Neuronal stem cell (in vitro differentiated cells): Measurements from ENCODE around the gene NALCN.

Source experiments
- DNase-seq: peaks from one replicate; pipeline ENCODE4 v3.0.0-alpha.2; 2013; ENCODE audit warnings: low spot score
- H2AFZ ChIP-seq: one replicate; pipeline ENCODE4 v1.6.1; 2013; ENCODE audit warnings: mild to moderate bottlenecking, low read length, inconsistent platforms
- H2AK5ac ChIP-seq: 2 replicates; pipeline ENCODE4 v1.6.1; 2013; ENCODE audit warnings: low read depth, mild to moderate bottlenecking, inconsistent platforms, low read length, moderate library complexity, mixed read lengths
- H2BK120ac ChIP-seq: 2 replicates; pipeline ENCODE4 v1.6.1; 2013; ENCODE audit warnings: low read depth, mild to moderate bottlenecking, inconsistent platforms, low read length, moderate library complexity, mixed read lengths
- H2BK12ac ChIP-seq: one replicate; pipeline ENCODE4 v1.6.1; 2013; ENCODE audit warnings: low read length, inconsistent platforms
- H2BK15ac ChIP-seq: 2 replicates; pipeline ENCODE4 v1.6.1; 2013; ENCODE audit warnings: mild to moderate bottlenecking, low read length, inconsistent platforms, mixed read lengths
- H2BK5ac ChIP-seq: one replicate; pipeline ENCODE4 v1.6.1; 2013; ENCODE audit warnings: inconsistent platforms, mild to moderate bottlenecking, low read length, moderate library complexity
- H3K14ac ChIP-seq: one replicate; pipeline ENCODE4 v1.6.1; 2013; ENCODE audit warnings: low read length, inconsistent platforms
- H3K18ac ChIP-seq: 2 replicates; pipeline ENCODE4 v1.6.1; 2013; ENCODE audit warnings: low read length, inconsistent platforms
- H3K23ac ChIP-seq: 2 replicates; pipeline ENCODE4 v1.6.1; 2013; ENCODE audit warnings: low read depth, mild to moderate bottlenecking, mixed read lengths, low read length, inconsistent platforms; ENCODE audit not compliant: poor library complexity
- H3K27ac ChIP-seq: replicated peaks from 3 replicates; pipeline ENCODE4 v1.5.1; 2013; ENCODE audit warnings: low read length, inconsistent platforms
- H3K27me3 ChIP-seq, 3 experiments: 2 replicates each; pipeline ENCODE4 v1.6.1; 2013; ENCODE audit warnings: low read length in 3 of 3, mild to moderate bottlenecking in 2 of 3, inconsistent platforms in 1 of 3, low read depth in 1 of 3, mixed read lengths in 1 of 3, moderate library complexity in 1 of 3; ENCODE audit not compliant: control insufficient read depth in 3 of 3, insufficient read depth in 3 of 3
- H3K36me3 ChIP-seq, 2 donors: replicated peaks in 1 of 2; 2 replicates each; pipeline ENCODE4 v1.6.1; 2013; ENCODE audit warnings: low read length in 2 of 2; ENCODE audit not compliant: control insufficient read depth in 2 of 2, insufficient read depth in 2 of 2
- H3K4ac ChIP-seq: 2 replicates; pipeline ENCODE4 v1.6.1; 2013; ENCODE audit warnings: inconsistent platforms, mild to moderate bottlenecking, low read length, moderate library complexity
- H3K4me1 ChIP-seq, 2 donors: 1 replicate in 1 of 2; 2 replicates in 1 of 2; pipeline ENCODE4 v1.6.1; 2013; ENCODE audit warnings: low read length in 2 of 2, low read depth in 1 of 2; ENCODE audit not compliant: control insufficient read depth in 2 of 2, insufficient read depth in 1 of 2
- H3K4me2 ChIP-seq: one replicate; pipeline ENCODE4 v1.6.1; 2013; ENCODE audit warnings: mild to moderate bottlenecking, low read length, inconsistent platforms; ENCODE audit not compliant: insufficient read depth, poor library complexity, severe bottlenecking
- H3K4me3 ChIP-seq, 2 donors: 2 replicates each; pipeline ENCODE4 v1.5.1; 2013; ENCODE audit warnings: low read length in 2 of 2, mild to moderate bottlenecking in 2 of 2, inconsistent platforms in 1 of 2, moderate library complexity in 1 of 2
- H3K79me1 ChIP-seq: one replicate; pipeline ENCODE4 v1.6.1; 2013; ENCODE audit warnings: low read depth, mild to moderate bottlenecking, inconsistent platforms, low read length, moderate library complexity
- H3K9ac ChIP-seq: one replicate; pipeline ENCODE4 v1.6.1; 2013; ENCODE audit warnings: mild to moderate bottlenecking, low read depth, low read length, inconsistent platforms; ENCODE audit not compliant: poor library complexity
- H3K9me3 ChIP-seq, 2 donors: replicated peaks in 1 of 2; 2 replicates each; pipeline versions ENCODE3 to v1.6.1; 2013; ENCODE audit warnings: low read length in 2 of 2, mild to moderate bottlenecking in 2 of 2, inconsistent platforms in 1 of 2, low read depth in 1 of 2, mixed read lengths in 1 of 2, moderate library complexity in 1 of 2; ENCODE audit not compliant: control insufficient read depth in 2 of 2, insufficient read depth in 1 of 2
- H4K8ac ChIP-seq: one replicate; pipeline ENCODE4 v1.6.1; 2013; ENCODE audit warnings: low read depth, mild to moderate bottlenecking, inconsistent platforms, low read length, moderate library complexity
- H4K91ac ChIP-seq: one replicate; pipeline ENCODE4 v1.6.1; 2013; ENCODE audit warnings: low read length, low read depth, mild to moderate bottlenecking, inconsistent platforms; ENCODE audit not compliant: poor library complexity
- WGBS, 2 donors: extraction: QIAGEN DNeasy Blood & Tissue Kit; methylation state at CpG; one replicate each; pipeline ENCODE4 v1.1.7; 2013; ENCODE audit warnings: missing lambda C conversion rate in 2 of 2, mixed read lengths in 1 of 2; ENCODE audit not compliant: insufficient read length in 2 of 2, insufficient replicate concordance in 1 of 2; ENCODE audit errors: extremely low coverage in 2 of 2; 5-methylcytosine and 5-hydroxymethylcytosine counted together

The NALCN gene

GRCh38 chr13:101210774-101211173, 205.5 kb downstream of the NALCN start:
- Histone ChIP-seq H3K23ac (no peak overlapping the region), H2AK5ac (no peak overlapping the region), H3K27ac (no peak overlapping the region)

GRCh38 chr13:101209206-101209893, 207.0 kb downstream of the NALCN start:
- WGBS, 2 donors = no CpG with 5 or more reads among the region's 4 CpGs
- no peak overlapping the region for H3K27ac ChIP-seq
- no peak overlapping the region for H4K91ac ChIP-seq
- H3K27me3 ChIP-seq = no peaks in the 10 kb centered on the region
- no peak overlapping the region for H3K4me3 ChIP-seq
- no peak overlapping the region for H2BK12ac ChIP-seq
- H3K23ac ChIP-seq = no peak overlapping the region
- H3K9ac ChIP-seq = no peak overlapping the region
- no peak overlapping the region for H3K4me2 ChIP-seq
- H4K8ac ChIP-seq = no peak overlapping the region
- H3K18ac ChIP-seq = no peak overlapping the region
- no peak overlapping the region for H2BK15ac ChIP-seq
- no peaks in the 10 kb centered on the region for H3K79me1 ChIP-seq
- no peaks in the 10 kb centered on the region for H3K4me1 ChIP-seq
- no peak overlapping the region for H2BK5ac ChIP-seq
- H3K14ac ChIP-seq = no peak overlapping the region
- H2AFZ ChIP-seq = no peak overlapping the region
- no peaks in the 10 kb centered on the region for H3K36me3 ChIP-seq
- no peak for DNase-seq
- H3K4ac ChIP-seq = no peak overlapping the region
- H3K9me3 ChIP-seq = no peaks in the 10 kb centered on the region
- no peak overlapping the region for H2AK5ac ChIP-seq
- H2BK120ac ChIP-seq = no peak overlapping the region

More at GRCh38 chr13:101210774-101211173, 205.5 kb downstream of the NALCN start:
- no peak for DNase-seq
- H2BK5ac ChIP-seq = no peak overlapping the region
- H4K91ac ChIP-seq = no peak overlapping the region
- no peaks in the 10 kb centered on the region for H3K4me1 ChIP-seq
- no peak overlapping the region for H3K9ac ChIP-seq
- no peak overlapping the region for H3K4me2 ChIP-seq
- no peaks in the 10 kb centered on the region for H3K79me1 ChIP-seq
- no peak overlapping the region for H3K18ac ChIP-seq
- H3K9me3 ChIP-seq = no peaks in the 10 kb centered on the region
- H3K27me3 ChIP-seq = no peaks in the 10 kb centered on the region
- H3K36me3 ChIP-seq = no peaks in the 10 kb centered on the region
- no CpG with 5 or more reads among the region's 3 CpGs for WGBS, 2 donors
- no peak overlapping the region for H3K14ac ChIP-seq
- no peak overlapping the region for H3K4ac ChIP-seq
- no peak overlapping the region for H2AFZ ChIP-seq
- H2BK120ac ChIP-seq = no peak overlapping the region
- H2BK15ac ChIP-seq = no peak overlapping the region
- H4K8ac ChIP-seq = no peak overlapping the region
- H2BK12ac ChIP-seq = no peak overlapping the region
- no peak overlapping the region for H3K4me3 ChIP-seq

DNA sequence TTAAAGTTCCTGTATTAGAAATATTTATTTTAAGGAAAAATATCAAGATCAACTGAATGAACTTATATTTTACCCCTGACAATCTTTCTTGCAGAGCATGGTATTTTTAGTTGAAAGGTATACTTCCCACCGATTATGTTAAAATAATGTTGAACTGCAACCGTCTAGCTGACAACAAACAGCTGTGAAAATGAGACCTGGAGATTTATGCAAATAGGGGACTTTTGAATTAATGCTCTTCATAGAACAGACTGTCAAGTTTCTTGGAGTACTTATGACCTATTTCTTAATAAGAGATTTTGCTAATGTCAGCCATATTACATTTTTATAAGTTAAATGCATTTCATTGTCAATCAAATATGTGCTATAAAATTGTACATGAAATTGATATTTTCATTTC, 210.9 kb downstream of the NALCN start:
- Histone ChIP-seq H2BK5ac (no peak overlapping the region), H2AFZ (no peak overlapping the region), H3K9me3 (no peaks in the 10 kb centered on the region), H3K27me3 (no peaks in the 10 kb centered on the region), H4K91ac (no peak overlapping the region), H3K4me3 (no peak overlapping the region), H3K79me1 (no peaks in the 10 kb centered on the region), H3K36me3 (no peaks in the 10 kb centered on the region), H2BK120ac (no peak overlapping the region), H3K4me1 (no peaks in the 10 kb centered on the region), H3K4ac (no peak overlapping the region), H2AK5ac (no peak overlapping the region), H3K4me2 (no peak overlapping the region), H3K18ac (no peak overlapping the region), H2BK15ac (no peak overlapping the region), H4K8ac (no peak overlapping the region), H3K9ac (no peak overlapping the region), H3K27ac (no peak overlapping the region), H3K14ac (no peak overlapping the region), H2BK12ac (no peak overlapping the region), H3K23ac (no peak overlapping the region)
- no CpG with 5 or more reads among the region's 2 CpGs for WGBS, 2 donors
- DNase-seq = no peak

DNA sequence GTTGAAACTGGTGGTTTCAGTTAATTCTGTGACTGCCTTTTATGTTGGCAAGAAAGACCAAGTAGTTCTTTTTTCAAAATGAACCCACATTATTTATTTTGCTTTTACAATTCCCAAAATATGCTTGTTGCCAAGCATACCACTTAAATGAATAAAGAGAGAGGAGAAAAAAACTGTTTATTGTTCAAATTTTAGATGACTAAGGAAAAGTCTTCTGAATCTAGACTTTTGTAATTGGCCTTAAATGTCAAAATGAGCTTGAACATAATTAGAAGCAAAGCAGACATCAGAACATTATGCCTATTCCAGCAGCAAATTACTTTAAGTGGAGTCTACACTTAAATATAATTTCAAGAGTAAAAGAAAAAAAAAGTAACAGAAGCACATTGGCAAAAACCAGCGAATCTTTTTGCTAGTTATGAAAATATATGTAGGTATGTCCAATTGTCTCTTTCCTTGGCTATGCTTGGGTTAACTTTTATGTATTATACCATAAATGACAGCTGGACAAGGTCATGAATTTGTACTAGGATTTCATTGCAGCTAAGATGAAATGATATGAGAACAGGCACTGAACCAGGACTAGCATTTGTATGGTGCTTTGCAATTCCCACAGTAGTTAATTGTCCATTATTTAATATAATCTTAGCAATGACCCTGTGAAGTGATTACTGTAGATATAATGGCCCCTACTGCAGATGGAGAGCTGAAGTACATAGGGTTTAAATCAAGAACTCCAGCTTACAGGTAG, 211.9 kb downstream of the NALCN start:
- no peak overlapping the region for H3K4ac ChIP-seq
- no peak overlapping the region for H3K9ac ChIP-seq
- no peak overlapping the region for H2BK120ac ChIP-seq
- H4K8ac ChIP-seq = no peak overlapping the region
- no peak overlapping the region for H3K27ac ChIP-seq
- H2BK15ac ChIP-seq = no peak overlapping the region
- H2AK5ac ChIP-seq = no peak overlapping the region
- no peaks in the 10 kb centered on the region for H3K79me1 ChIP-seq
- no peaks in the 10 kb centered on the region for H3K4me1 ChIP-seq
- no peak overlapping the region for H4K91ac ChIP-seq
- DNase-seq = no peak
- H2BK5ac ChIP-seq = no peak overlapping the region
- H3K18ac ChIP-seq = no peak overlapping the region
- no peak overlapping the region for H2BK12ac ChIP-seq
- no CpG with 5 or more reads among the region's 1 CpG for WGBS, 2 donors
- no peak overlapping the region for H3K23ac ChIP-seq
- no peak overlapping the region for H3K14ac ChIP-seq
- H2AFZ ChIP-seq = no peak overlapping the region
- no peaks in the 10 kb centered on the region for H3K27me3 ChIP-seq
- H3K36me3 ChIP-seq = no peaks in the 10 kb centered on the region
- H3K4me2 ChIP-seq = no peak overlapping the region
- no peak overlapping the region for H3K4me3 ChIP-seq
- H3K9me3 ChIP-seq = no peaks in the 10 kb centered on the region
